CD14-positive monocyte (primary cell): ENCODE results near the gene BOD1. TPM values are rescaled to one million over a fixed set of nuclear protein-coding genes. Genes with fewer than 3 reads are reported as not detected.

Source experiments
- DNase-seq, 3 donors: peaks; one replicate each; pipeline ENCODE4 v3.0.0-alpha.2; 2011 to 2022
- H2AFZ ChIP-seq: 2 replicates; pipeline ENCODE4 v1.6.0; 2012; ENCODE audit warnings: mild to moderate bottlenecking, low read depth, low read length, inconsistent platforms; ENCODE audit not compliant: insufficient read depth, poor library complexity, severe bottlenecking
- H3K27ac ChIP-seq, 2 donors: 1 replicate in 1 of 2; 2 replicates in 1 of 2; pipeline ENCODE4 v1.5.1; 2012 to 2013; ENCODE audit warnings: low read length in 2 of 2, control low read depth in 1 of 2, inconsistent platforms in 1 of 2, low read depth in 1 of 2, mild to moderate bottlenecking in 1 of 2
- H3K27me3 ChIP-seq, 2 donors: one replicate each; pipeline versions ENCODE4 v1.6.0 to v1.6.1; 2011 to 2013; ENCODE audit warnings: low read length in 2 of 2; ENCODE audit not compliant: control insufficient read depth in 2 of 2, insufficient read depth in 2 of 2
- H3K36me3 ChIP-seq, 2 donors: replicated peaks in 1 of 2; 1 replicate in 1 of 2; 2 replicates in 1 of 2; pipeline versions ENCODE4 v1.5.1 to v1.6.1; 2012 to 2013; ENCODE audit warnings: low read length in 2 of 2, control low read depth in 1 of 2, inconsistent platforms in 1 of 2, mild to moderate bottlenecking in 1 of 2; ENCODE audit not compliant: insufficient read depth in 2 of 2, control insufficient read depth in 1 of 2
- H3K4me1 ChIP-seq, 2 donors: 1 replicate in 1 of 2; 2 replicates in 1 of 2; pipeline versions ENCODE4 v1.5.1 to v1.6.1; 2012 to 2013; ENCODE audit warnings: low read length in 2 of 2, control low read depth in 1 of 2, inconsistent platforms in 1 of 2, mild to moderate bottlenecking in 1 of 2, moderate library complexity in 1 of 2; ENCODE audit not compliant: insufficient read depth in 2 of 2, control insufficient read depth in 1 of 2
- H3K4me2 ChIP-seq: replicated peaks from 2 replicates; pipeline ENCODE3; 2012; ENCODE audit warnings: low read length, moderate library complexity, mild to moderate bottlenecking; ENCODE audit not compliant: poor library complexity, severe bottlenecking; ENCODE audit errors: extremely low read depth
- H3K4me3 ChIP-seq, 3 experiments: fragments of 200-600 bp in 1 of 3; sonication (generic) in 1 of 3; replicated peaks in 1 of 3; 1 replicate in 2 of 3; 2 replicates in 1 of 3; pipeline ENCODE4 v1.5.1; 2011 to 2013; ENCODE audit warnings: low read length in 3 of 3, mild to moderate bottlenecking in 3 of 3, control low read depth in 2 of 3, low read depth in 2 of 3, inconsistent platforms in 1 of 3, moderate library complexity in 1 of 3
- H3K79me2 ChIP-seq: 2 replicates; pipeline ENCODE4 v1.6.0; 2012; ENCODE audit warnings: mild to moderate bottlenecking, control low read depth, inconsistent platforms, low read length, moderate library complexity; ENCODE audit not compliant: insufficient read depth
- H3K9ac ChIP-seq: 2 replicates; pipeline ENCODE4 v1.6.0; 2017; ENCODE audit warnings: low read length, mild to moderate bottlenecking; ENCODE audit not compliant: insufficient read depth, poor library complexity, severe bottlenecking
- H3K9me3 ChIP-seq, 2 donors: replicated peaks in 1 of 2; 1 replicate in 1 of 2; 2 replicates in 1 of 2; pipeline versions ENCODE4 v1.5.1 to v1.6.1; 2012 to 2013; ENCODE audit warnings: low read length in 2 of 2, control low read depth in 1 of 2; ENCODE audit not compliant: control insufficient read depth in 1 of 2, insufficient read depth in 1 of 2
- H4K20me1 ChIP-seq: 2 replicates; pipeline ENCODE4 v1.6.0; 2012; ENCODE audit warnings: mild to moderate bottlenecking, low read length, control low read depth, moderate library complexity; ENCODE audit not compliant: insufficient read depth
- H3K27ac Mint-ChIP-seq, 7 donors: one replicate each; pipeline ENCODE4 v1.8.0; 2020; ENCODE audit warnings: mild to moderate bottlenecking in 7 of 7, mixed read lengths in 7 of 7, moderate library complexity in 6 of 7, inconsistent platforms in 2 of 7
- H3K27me3 Mint-ChIP-seq, 3 donors: one replicate each; pipeline ENCODE4 v1.8.0; 2021 to 2022; ENCODE audit warnings: low read depth in 3 of 3, mild to moderate bottlenecking in 3 of 3, mixed read lengths in 3 of 3, moderate library complexity in 3 of 3, inconsistent platforms in 1 of 3
- H3K36me3 Mint-ChIP-seq, 2 donors: one replicate each; pipeline ENCODE4 v1.8.0; 2020; ENCODE audit warnings: mixed read lengths in 2 of 2, inconsistent platforms in 1 of 2, mild to moderate bottlenecking in 1 of 2
- H3K4me1 Mint-ChIP-seq: one replicate; pipeline ENCODE4 v1.8.0; 2020; ENCODE audit warnings: mild to moderate bottlenecking, mixed read lengths
- H3K4me3 Mint-ChIP-seq, 2 donors: one replicate each; pipeline ENCODE4 v1.8.0; 2020; ENCODE audit warnings: mild to moderate bottlenecking in 2 of 2, mixed read lengths in 2 of 2, moderate library complexity in 1 of 2
- H3K9me3 Mint-ChIP-seq, 7 donors: one replicate each; pipeline ENCODE4 v1.8.0; 2020 to 2022; ENCODE audit warnings: mixed read lengths in 7 of 7, mild to moderate bottlenecking in 6 of 7, moderate library complexity in 6 of 7, inconsistent platforms in 2 of 7
- CTCF ChIP-seq: fragments of 200-600 bp; IDR thresholded peaks from one replicate; pipeline ENCODE4 v1.8.0; 2022; ENCODE audit warnings: antibody characterized with exemption, mild to moderate bottlenecking
- WGBS: methylation state at CpG from one replicate; pipeline ENCODE4 v1.1.5; 2013; ENCODE audit warnings: missing lambda C conversion rate; ENCODE audit not compliant: insufficient coverage; 5-methylcytosine and 5-hydroxymethylcytosine counted together
- intact Hi-C, 2 donors: fragments of 100-400 bp; cut with micrococcal nuclease; formaldehyde crosslinking; loops; one replicate each; pipeline versions ENCODE4 v1.15.0 to v1.15.1; 2023
- polyA plus RNA-seq, 3 donors: library from polyadenylated mRNA; depleted of rRNA in 1 of 3; unstranded in 2 of 3; stranded (reverse) in 1 of 3; fragments of 300-500 nt in 2 of 3; fragments of >200 nt in 1 of 3; fragmentation: Illumina TruSeq in 2 of 3; gene quantifications; 1 replicate in 2 of 3; 2 replicates in 1 of 3; pipeline ENCODE4 v1.2.3, GENCODE V29; 2012 to 2021

The BOD1 gene
- polyA plus RNA-seq, 3 donors: 4.5 to 11.3 (median 5.8) TPM

- TF ChIP-seq CTCF: no peak
- H3K27me3 Mint-ChIP-seq: no peaks in the 10 kb centered on the region
- WGBS: 100% methylated on average over 3 of the region's 8 CpGs
- H3K4me3 Mint-ChIP-seq: no peak overlapping the region
- H3K9me3 Mint-ChIP-seq: no peaks in the 10 kb centered on the region
- intact Hi-C loops: loop anchor here (10.0 kb wide), 3 partner anchors 171 to 921 kb away; no protein-coding TSS in a partner anchor
- Histone ChIP-seq H4K20me1 (peaks cover 72% of the 10 kb centered on the region), H3K9ac (no peak overlapping the region), H3K79me2 (peaks cover 65% of the 10 kb centered on the region), H3K4me3 (no peak overlapping the region), H3K27me3 (no peaks in the 10 kb centered on the region), H3K36me3 (peaks cover 44 to 52% of the 10 kb centered on the region in 2 donors), H3K9me3 (no peaks in the 10 kb centered on the region), H2AFZ (no peak overlapping the region), H3K27ac (no peak overlapping the region), H3K4me1 (peaks cover 18% of the 10 kb centered on the region in 2 donors), H3K4me2 (no peak overlapping the region)
- peaks cover 43 to 55% of the 10 kb centered on the region in 2 donors for H3K36me3 Mint-ChIP-seq
- peaks cover 31% of the 10 kb centered on the region for H3K4me1 Mint-ChIP-seq
- no peak for DNase-seq
- peak overlapping the region in 2 of 7 donors; percentile 16 to 35 for H3K27ac Mint-ChIP-seq
Measured at GRCh38 chr5:173613433-173614159, 2.9 kb downstream of the BOD1 start.

GRCh38 chr5:173612948-173613347, 3.5 kb downstream of the BOD1 start:
- H3K4me2 ChIP-seq: no peak overlapping the region
- H3K27me3 Mint-ChIP-seq: no peaks in the 10 kb centered on the region
- no peak overlapping the region for H3K27ac Mint-ChIP-seq
- H3K9ac ChIP-seq: no peak overlapping the region
- no peaks in the 10 kb centered on the region for H3K9me3 ChIP-seq
- no peak for TF ChIP-seq CTCF
- peaks cover 50 to 61% of the 10 kb centered on the region in 2 donors for H3K36me3 Mint-ChIP-seq
- intact Hi-C loops: loop anchor here (10.0 kb wide), 3 partner anchors 172 to 922 kb away; no protein-coding TSS in a partner anchor
- no peak for DNase-seq
- no peaks in the 10 kb centered on the region for H3K27me3 ChIP-seq
- no peak overlapping the region for H3K4me3 Mint-ChIP-seq
- H3K9me3 Mint-ChIP-seq: no peaks in the 10 kb centered on the region
- H2AFZ ChIP-seq: no peak overlapping the region
- H3K4me1 Mint-ChIP-seq: peaks cover 31% of the 10 kb centered on the region
- H3K4me3 ChIP-seq: no peak overlapping the region
- peaks cover 18% of the 10 kb centered on the region in 2 donors for H3K4me1 ChIP-seq
- H4K20me1 ChIP-seq: peaks cover 76% of the 10 kb centered on the region
- H3K79me2 ChIP-seq: peaks cover 65% of the 10 kb centered on the region
- WGBS: no CpG with 5 or more reads among the region's 3 CpGs
- H3K36me3 ChIP-seq: peaks cover 51 to 59% of the 10 kb centered on the region in 2 donors
- H3K27ac ChIP-seq: no peak overlapping the region
